NCI-H146 treated with DMSO at 0.1 percent for 48 hours (cell line): Measurements from ENCODE around the gene NHERF2.
A peak's percentile ranks its signal among the peaks of the same experiment; 100 is the strongest.

Source experiments
- DNase-seq: peaks from one replicate; lab custom pipeline; 2025; ENCODE audit not compliant: unreplicated experiment; lab: John Stamatoyannopoulos, UW

Gene NHERF2

DNA sequence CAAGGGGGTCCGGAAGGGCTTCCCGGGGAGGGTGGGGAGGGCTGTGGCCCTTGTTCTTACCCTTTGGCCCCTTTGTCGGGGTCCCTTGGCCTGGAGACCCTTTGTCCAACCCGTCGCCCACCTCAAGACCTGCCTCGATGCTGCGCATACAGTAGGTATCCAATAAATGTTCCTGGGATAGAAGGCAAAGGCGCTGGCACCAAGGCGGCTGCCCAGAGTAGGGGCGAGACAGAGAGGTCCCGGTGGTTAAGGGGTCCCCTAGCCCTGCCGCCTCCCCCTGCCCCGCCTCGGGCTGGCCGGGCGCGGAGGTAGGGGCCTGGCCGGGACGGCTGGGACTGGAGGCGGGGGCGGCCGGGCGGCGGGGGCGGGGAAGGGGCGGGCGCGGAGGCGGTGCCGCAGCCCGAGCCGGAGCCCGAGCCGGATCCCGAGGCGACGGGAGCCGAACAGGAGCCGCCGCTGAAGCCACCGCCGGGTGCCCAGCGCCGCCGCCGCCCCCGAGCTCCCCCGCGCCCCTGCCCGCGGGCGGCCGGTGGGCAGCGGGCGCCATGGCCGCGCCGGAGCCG is at the start of gene NHERF2:
Gene NHERF2 (plus strand): TSS at position 442 of the 563 bp plus-strand sequence. CDS start 104 bp downstream, at position 546.
- no peak for DNase-seq

DNA sequence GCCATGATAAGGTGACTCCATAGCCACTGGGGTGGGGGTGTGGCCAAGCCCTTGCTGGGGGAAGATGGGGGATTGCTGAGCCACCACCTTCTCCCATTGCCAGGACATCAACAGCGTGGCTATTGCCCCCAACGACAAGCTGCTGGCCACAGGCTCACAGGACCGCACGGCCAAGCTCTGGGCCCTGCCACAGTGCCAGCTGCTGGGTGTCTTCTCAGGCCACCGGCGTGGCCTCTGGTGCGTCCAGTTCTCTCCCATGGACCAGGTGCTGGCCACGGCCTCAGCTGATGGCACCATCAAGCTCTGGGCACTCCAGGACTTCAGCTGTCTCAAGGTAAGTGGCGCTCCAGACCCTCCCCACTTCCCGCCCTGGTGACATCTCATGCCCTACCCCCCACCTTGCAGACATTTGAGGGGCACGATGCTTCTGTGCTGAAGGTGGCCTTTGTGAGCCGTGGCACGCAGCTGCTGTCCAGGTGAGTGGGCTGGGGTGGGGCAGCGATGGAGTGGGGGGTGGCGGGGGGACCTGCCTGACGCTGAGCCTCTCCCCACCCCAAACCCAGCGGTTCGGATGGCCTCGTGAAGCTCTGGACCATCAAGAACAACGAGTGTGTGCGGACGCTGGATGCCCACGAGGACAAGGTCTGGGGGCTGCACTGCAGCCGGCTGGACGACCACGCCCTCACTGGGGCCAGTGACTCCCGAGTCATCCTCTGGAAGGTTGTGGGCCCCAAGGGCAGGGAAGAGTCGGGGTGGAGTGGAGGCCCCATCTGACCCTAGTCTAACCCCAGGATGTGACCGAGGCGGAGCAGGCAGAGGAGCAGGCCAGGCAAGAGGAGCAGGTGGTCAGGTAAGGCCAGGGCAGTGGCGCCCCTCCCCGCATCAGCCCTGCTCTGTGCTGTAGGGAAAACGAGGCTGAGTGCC is 49.5 kb upstream of the NHERF2 start:
- DNase-seq: no peak

DNA sequence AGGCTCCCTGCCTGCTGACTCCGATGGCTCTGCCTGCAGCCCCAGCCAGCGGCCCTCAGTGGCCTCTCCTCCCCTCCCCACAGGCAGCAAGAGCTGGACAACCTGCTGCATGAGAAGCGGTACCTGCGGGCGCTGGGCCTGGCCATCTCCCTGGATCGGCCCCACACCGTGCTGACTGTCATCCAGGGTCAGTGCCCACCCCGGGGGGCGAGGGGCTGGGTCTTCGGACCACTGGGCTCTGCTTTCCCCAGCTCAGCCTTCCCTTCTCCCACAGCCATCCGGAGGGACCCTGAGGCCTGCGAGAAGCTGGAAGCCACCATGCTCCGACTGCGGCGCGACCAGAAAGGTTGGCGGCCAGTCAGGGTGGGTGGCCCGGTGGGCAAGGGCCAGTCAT is 48.8 kb upstream of the NHERF2 start:
- no peak for DNase-seq

- no peak for DNase-seq
Observed at GRCh38 chr16:1978476-1979120, 48.1 kb upstream of the NHERF2 start.

DNA sequence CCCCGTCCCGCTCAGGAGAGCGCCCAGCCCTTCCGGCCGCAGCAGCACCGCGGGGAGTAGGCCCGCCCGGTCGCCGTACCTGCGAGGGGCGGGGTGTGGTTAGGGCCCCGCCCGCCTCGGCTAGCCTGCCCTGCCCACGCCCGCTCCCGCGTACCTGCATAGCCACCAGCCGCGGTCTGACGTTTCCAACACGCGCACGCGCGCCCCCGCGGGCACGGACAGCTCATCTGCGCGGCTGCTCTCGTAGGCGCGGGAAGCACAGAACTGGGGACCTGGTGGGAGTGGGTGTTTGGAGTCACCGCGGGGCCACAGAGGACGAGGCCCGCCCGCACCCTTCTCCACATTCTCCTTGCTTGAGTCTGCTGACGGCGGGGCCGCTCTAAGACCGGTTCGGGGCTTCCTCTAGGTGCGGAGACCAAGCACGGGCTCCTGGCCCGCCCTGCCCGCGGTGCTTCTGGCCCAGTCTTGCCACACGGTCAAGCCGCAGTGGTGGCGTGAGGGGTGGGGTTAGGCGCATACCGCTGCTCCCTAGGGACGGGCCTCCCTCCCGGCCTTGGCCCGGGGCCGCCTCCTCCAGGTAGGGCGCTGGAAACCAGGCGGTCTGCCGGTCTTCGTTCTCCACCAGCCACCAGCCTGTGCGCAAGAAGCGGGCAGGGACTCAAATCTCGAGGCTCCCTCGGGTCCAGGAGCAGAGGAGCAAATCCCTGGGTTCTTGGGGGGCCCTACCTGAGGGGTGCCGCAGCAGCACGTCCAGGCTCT is 47.3 kb upstream of the NHERF2 start:
- peak; percentile 36 for DNase-seq

GRCh38 chr16:1980030-1980769 is 46.5 kb upstream of the NHERF2 start:
- peak; percentile 53 for DNase-seq

- no peak for DNase-seq
Observed at GRCh38 chr16:1980770-1981087, 46.0 kb upstream of the NHERF2 start.

GRCh38 chr16:1981398-1981836 is 45.3 kb upstream of the NHERF2 start, which contains the start of gene NOXO1:
NOXO1 (minus strand) TSS chr16:1981469; CDS start chr16:1981179, 290 bp downstream.
- peak; percentile 17 for DNase-seq

GRCh38 chr16:1982013-1982433 is 44.7 kb upstream of the NHERF2 start:
- no peak for DNase-seq

DNA sequence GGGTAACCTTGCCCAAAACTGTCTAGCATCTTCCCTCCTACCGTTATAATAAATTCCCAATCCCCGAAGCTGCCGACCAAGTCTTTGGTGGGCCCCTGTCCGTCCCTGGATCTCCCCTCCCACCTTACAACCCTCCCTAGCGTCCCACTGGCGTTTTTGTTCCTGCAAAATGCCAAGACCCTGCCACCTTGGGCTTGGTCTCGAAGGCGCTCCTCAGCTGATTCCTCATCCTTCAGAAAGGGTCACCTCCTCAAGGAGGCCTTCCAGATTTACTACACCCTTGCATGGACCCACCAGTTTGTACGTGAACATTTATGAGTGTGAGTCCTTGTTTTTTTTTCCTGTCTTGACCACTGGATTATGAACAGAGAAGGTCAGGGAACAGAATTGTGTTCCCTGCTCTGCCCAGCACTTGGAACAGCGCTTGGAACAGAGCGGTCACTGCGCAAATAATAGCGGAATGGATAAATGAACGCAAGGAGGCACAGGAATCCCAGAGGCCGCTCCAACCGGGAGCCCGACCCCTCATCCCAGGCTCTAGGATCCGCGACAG is 43.6 kb upstream of the NHERF2 start:
- no peak for DNase-seq

GRCh38 chr16:1983544-1984346 is 43.0 kb upstream of the NHERF2 start, which contains the start of gene GFER:
GFER (plus strand) TSS chr16:1984193; CDS start chr16:1984219, 26 bp downstream.
- peak; percentile 83 for DNase-seq

DNA sequence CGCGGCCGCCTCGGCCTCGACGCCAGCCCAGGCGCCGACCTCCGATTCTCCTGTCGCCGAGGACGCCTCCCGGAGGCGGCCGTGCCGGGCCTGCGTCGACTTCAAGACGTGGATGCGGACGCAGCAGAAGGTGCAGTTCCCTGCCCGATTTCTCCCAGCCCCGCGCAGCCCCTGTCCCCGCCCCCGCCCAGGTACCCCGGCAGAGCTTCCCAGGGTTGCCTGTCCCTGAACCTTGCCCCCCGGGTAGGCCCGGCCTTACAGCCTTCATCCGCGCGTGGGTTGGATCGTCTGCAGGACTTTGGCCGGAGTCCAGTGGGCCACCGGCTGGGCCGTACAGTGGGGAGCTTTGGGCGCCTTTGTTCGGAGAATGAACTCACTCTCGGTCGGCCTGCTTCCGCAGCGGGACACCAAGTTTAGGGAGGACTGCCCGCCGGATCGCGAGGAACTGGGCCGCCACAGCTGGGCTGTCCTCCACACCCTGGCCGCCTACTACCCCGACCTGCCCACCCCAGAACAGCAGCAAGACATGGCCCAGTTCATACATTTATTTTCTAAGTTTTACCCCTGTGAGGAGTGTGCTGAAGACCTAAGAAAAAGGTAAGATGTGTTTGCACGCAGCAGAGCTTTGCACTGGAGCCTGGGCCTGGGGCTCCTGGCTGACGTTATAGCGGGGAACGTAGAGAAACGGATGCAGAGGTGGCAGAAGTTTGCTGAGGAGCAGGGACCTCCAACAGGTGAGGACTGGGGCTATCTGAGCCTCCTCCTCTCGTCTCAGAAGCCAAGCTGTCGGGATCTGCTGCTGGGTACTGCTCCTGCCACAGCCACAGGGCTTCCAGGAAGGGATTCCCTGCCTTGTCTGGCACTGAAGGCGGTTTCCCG is 42.1 kb upstream of the NHERF2 start:
- no peak for DNase-seq

DNA sequence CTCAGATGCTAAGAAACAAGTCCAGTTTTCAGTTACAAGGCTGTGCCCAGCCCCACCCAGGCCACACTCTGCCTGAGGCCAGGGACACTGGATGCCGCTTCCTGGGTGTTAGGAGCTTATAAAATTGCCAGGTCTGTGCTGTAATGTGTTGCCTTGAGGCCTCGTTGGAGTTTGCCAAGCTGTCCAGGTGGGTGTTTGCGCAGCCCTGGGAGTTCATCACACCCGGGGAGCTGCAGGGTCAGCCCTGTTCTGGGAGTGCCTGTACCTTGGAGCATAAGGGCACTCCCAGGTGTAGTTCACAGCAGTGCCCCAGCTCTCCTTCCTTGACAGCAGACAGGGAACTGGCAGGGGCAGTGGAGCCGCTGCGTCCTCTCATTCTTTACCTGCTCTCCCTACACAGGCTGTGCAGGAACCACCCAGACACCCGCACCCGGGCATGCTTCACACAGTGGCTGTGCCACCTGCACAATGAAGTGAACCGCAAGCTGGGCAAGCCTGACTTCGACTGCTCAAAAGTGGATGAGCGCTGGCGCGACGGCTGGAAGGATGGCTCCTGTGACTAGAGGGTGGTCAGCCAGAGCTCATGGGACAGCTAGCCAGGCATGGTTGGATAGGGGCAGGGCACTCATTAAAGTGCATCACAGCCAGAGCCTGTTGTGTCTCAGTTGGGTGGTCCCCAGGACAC is 41.1 kb upstream of the NHERF2 start:
- DNase-seq: no peak

GRCh38 chr16:1987198-1987597 is 39.5 kb upstream of the NHERF2 start:
- DNase-seq: no peak

- DNase-seq: peak; percentile 46
Observed at GRCh38 chr16:1989209-1990100, 37.2 kb upstream of the NHERF2 start, which contains the start of gene SYNGR3. SYNGR3 (plus strand) TSS chr16:1989970; CDS start chr16:1990103, 133 bp downstream.

DNA sequence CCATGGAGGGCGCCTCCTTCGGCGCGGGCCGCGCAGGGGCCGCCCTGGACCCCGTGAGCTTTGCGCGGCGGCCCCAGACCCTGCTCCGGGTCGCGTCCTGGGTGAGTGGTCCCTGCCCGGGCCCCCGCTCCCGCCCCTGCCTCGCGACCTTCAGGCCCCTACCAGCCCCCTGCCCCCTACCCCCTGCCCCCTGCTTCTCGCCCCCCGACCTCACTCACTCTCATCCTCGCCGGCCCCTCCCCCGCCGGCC is 36.7 kb upstream of the NHERF2 start:
- no peak for DNase-seq
